ENCODE results near the gene KCNK5. TPM values are rescaled to one million over a fixed set of nuclear protein-coding genes. Genes with fewer than 3 reads are reported as not detected.

KCNK5 gene
- total and polyA plus RNA-seq, 9 of the 15 experiments (the other 6 are each of a cell fraction or from before 2014, with no cell fraction given) = 1.5 to 45.8 (median 25.8) TPM

DNA sequence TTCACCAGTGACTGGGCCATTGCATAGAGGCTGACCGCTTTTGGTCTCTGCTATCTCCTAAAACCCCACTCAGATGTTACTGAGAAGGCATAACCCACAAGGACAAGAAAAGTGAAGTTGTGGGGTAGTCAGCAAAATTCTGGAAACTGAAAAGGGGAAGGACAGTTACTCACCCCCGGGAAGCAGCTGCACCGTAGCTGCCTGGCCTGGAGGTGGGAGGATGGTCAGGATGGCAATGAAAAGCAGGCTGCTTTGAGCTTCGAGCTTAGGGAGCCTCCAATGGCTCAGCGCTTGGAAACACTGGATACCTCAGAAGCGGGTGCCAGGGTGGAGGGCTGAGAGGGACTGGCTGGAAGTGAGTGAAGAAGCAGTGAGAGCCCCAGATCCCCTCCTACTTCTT, 56.0 kb downstream of the KCNK5 start (continued):
- TF ChIP-seq ZNF318 (IDR thresholded peaks at IDR 0.05; ENCODE audit: borderline replicate concordance in 1 of 2, low read depth in 1 of 2) = no peak
- no peak for TF ChIP-seq TAF7 (tag; IDR thresholded peaks at IDR 0.05)
- TF ChIP-seq MGA (IDR thresholded peaks at IDR 0.05) = no peak
